Astrocyte (in vitro differentiated cells and primary cell): Measurements from ENCODE around the gene DYNC1I1.

Experiments
- EZH2 ChIP-seq: IDR thresholded peaks from 2 replicates; pipeline ENCODE4 v1.6.1; 2012; ENCODE audit warnings: mild to moderate bottlenecking, low read length, inconsistent platforms; ENCODE audit not compliant: insufficient read depth
- TF ChIP-seq, protein P1 (sequence below): IDR thresholded peaks from 2 replicates; pipeline ENCODE4 v1.5.1; 2011; ENCODE audit warnings: low read depth, mild to moderate bottlenecking, inconsistent platforms, low read length, moderate library complexity; ENCODE audit not compliant: insufficient read depth

- TF ChIP-seq, protein P1, sequence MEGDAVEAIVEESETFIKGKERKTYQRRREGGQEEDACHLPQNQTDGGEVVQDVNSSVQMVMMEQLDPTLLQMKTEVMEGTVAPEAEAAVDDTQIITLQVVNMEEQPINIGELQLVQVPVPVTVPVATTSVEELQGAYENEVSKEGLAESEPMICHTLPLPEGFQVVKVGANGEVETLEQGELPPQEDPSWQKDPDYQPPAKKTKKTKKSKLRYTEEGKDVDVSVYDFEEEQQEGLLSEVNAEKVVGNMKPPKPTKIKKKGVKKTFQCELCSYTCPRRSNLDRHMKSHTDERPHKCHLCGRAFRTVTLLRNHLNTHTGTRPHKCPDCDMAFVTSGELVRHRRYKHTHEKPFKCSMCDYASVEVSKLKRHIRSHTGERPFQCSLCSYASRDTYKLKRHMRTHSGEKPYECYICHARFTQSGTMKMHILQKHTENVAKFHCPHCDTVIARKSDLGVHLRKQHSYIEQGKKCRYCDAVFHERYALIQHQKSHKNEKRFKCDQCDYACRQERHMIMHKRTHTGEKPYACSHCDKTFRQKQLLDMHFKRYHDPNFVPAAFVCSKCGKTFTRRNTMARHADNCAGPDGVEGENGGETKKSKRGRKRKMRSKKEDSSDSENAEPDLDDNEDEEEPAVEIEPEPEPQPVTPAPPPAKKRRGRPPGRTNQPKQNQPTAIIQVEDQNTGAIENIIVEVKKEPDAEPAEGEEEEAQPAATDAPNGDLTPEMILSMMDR: no peak
- TF ChIP-seq EZH2: no peak
Measured at GRCh38 chr7:95874129-95874528, 101.8 kb downstream of the DYNC1I1 start.
